Sigmoid colon (tissue), 4 donors: ENCODE results near the gene PPP2R3C.

Experiments
- EP300 ChIP-seq, 4 donors: sonication (generic); formaldehyde crosslinking; IDR thresholded peaks; one replicate each; pipeline ENCODE4 v1.6.1; 2017; ENCODE audit warnings: antibody characterized with exemption in 4 of 4
- TF ChIP-seq, protein P1 (sequence below), 4 experiments: fragments of 450-650 bp in 3 of 4; fragments of 200-600 bp in 1 of 4; IDR thresholded peaks; one replicate each; pipeline ENCODE4 v1.5.1; 2016 to 2019; ENCODE audit warnings: antibody characterized with exemption in 4 of 4, mild to moderate bottlenecking in 3 of 4, moderate library complexity in 2 of 4

DNA sequence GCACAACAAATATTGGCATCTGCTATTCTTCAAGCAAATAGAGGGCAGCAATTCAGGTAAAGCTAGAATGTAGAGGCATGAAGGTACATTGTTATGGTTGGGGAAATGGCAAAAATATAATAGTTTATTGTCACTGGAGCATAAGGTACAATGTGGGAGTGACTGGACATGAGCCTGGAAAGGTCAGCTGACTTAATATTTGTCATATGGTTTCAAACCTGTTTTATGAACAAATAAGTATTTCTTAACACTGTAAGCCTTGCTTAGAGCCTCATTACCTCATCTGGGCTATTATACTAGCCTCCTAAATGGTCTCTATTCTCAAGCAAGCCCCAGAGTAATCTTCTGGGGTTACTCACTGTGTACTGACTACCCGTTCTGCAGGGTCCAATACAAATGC, 42.0 kb downstream of the PPP2R3C start:
- TF ChIP-seq, protein P1, sequence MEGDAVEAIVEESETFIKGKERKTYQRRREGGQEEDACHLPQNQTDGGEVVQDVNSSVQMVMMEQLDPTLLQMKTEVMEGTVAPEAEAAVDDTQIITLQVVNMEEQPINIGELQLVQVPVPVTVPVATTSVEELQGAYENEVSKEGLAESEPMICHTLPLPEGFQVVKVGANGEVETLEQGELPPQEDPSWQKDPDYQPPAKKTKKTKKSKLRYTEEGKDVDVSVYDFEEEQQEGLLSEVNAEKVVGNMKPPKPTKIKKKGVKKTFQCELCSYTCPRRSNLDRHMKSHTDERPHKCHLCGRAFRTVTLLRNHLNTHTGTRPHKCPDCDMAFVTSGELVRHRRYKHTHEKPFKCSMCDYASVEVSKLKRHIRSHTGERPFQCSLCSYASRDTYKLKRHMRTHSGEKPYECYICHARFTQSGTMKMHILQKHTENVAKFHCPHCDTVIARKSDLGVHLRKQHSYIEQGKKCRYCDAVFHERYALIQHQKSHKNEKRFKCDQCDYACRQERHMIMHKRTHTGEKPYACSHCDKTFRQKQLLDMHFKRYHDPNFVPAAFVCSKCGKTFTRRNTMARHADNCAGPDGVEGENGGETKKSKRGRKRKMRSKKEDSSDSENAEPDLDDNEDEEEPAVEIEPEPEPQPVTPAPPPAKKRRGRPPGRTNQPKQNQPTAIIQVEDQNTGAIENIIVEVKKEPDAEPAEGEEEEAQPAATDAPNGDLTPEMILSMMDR (IDR thresholded peaks at IDR 0.05): no peak
- TF ChIP-seq EP300 (IDR thresholded peaks at IDR 0.05): no peak
